HG02642 (cell line): ENCODE data around the gene CLCN4.

Source experiments
- ATAC-seq: cut with Tn5 transposase; IDR thresholded peaks from one replicate; pipeline ENCODE4 v1.9.1; 2021; ENCODE audit warnings: mild to moderate bottlenecking; ENCODE audit not compliant: unreplicated experiment, poor library complexity

The CLCN4 gene

DNA sequence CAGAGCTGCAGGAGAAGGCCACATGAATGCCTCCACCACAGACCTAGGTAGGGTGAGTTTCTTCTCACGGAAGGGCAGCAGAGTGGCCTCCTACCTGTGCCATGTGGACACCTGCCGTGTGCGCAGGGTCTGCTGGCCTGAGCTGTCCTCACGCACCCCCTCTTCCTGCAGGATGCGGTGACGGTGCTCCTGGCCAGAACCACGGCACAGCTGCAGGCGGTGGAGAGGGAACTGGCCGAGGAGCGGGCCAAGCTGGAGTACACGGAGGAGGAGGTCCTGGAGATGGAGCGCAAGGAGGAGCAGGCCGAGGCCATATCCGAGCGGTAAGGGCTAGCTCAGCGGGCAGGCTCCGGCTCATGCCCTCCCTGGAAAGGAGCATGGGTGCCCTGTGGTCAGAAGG, 28.4 kb upstream of the CLCN4 start:
- ATAC-seq = no peak

GRCh38 chrX:10129229-10129628, 27.5 kb upstream of the CLCN4 start:
- ATAC-seq = no peak

DNA sequence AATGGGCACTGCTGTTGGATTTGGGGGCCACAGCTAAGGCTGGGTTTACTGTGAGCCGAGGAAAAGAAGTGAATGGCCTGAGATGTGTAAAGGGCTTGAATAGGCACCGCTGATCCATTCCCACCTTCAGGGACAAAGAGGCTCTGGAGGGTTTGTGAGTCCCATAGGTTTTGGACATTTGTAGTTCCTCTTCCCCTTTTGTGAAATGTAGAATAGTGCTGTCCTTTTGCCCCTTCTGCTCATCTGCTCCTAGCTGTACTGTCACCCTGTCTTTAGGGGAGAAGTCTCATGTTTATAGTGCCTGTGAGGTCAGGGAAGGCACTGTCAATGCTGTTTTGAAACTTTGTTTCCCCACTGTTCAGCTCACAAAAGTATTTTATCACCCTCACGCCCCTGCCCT, 26.4 kb upstream of the CLCN4 start:
- ATAC-seq = no peak

DNA sequence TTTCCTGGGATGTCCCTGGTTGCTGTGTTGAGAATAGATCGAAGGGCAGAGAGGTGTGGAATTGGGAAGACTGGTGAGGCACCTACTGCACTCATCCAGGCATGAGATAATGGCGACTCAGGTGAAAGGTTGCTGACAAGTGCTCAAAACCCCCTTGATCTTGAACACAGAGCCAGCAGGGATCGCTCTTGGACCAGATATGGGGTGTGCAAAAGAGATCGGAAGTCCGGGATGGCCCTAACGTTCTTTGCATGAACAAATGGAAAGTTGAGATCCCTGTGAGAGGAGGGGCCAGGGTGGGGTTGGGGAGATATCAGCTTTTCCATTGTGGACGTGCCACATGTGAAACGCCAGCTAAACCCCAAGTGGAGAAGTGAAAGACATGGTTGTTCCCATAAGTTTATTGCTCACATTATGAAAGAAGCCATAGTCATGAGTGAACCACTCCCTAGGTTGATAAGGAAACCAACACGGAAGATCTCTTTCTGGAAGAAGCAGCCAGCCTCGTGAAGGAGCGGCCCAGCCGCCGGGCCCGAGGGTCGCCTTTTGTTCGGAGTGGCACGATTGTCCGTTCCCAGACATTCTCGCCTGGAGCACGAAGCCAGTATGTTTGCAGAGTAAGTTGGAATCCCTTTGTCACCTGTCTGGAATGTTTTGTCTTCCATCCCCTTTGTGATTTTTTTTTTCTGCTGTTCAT, 22.6 kb upstream of the CLCN4 start:
- no peak for ATAC-seq

DNA sequence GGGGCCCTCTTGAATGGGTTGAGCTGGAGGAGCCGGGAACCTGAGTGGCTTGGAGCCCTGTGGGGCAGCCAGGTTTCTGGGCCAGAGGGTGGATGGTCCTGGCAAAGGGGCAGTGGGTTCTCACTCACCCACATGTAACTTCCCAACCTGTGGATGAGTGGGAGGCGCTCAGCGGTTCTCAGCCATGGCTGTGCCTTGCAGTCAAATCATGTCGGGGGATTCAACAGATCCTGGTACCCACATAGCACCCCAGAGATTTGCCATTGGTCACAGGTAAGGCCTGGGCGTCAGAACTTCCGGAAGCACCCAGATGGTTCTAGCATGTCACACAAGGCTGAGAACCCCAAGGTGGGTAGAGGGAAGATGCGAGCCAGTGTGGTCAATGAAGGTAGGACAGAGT, 21.9 kb upstream of the CLCN4 start:
- ATAC-seq = no peak

DNA sequence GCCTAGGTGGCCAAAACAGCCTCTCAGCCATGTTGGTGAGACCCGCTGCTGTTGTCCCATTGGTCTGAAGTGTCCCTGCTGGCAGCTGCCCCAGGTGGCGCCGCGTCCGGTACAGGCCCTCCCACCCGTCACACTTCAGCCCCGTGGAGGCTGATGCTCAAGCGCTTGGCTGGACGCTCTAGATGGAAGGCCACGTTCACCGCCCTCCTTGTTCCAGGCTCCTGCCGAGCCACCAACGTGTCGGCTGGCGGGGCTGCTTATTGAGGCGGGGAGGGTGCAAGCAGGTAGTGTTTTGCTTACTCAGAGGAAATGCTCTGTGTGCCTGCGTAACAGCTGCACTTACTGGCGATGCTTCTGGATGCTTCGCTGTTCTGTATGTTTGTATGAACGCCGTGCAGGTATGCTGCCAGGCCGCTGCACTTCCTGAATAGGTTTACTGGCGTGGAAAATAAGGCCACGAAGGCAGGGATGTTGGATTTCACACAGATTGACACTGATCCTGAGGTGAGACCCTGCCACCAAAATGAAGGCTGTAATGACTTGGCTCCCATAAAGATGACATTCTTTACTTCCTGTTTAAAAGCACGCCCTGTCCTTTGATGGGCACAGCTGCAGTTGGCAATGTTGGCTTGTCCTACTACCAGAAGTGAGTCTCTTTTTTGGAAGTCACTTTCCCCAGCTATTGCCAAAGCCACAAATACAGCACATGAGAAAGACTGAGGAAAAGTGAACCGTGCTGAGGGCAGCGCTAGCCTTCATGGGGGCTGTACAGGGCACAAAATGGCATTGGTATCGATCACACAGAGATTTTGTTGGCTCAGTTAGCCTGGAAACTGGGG, 21.0 kb upstream of the CLCN4 start:
- no peak for ATAC-seq

DNA sequence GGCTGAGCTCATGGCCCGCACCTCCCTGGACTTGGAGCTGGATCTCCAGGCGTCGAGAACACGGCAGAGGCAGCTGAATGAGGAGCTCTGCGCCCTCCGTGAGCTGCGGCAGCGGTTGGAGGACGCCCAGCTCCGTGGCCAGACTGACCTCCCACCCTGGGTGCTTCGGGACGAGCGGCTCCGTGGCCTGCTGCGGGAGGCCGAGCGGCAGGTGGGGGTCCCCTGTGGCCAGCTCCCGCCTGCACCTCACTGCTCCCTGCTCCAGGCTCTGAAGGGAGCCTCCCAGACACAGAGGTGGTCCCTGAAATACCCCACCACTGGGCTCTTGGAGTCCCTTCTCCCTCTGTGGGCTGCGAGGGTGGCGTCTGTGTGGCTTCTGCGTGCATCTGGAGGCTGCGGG, 18.0 kb upstream of the CLCN4 start:
- ATAC-seq = no peak

DNA sequence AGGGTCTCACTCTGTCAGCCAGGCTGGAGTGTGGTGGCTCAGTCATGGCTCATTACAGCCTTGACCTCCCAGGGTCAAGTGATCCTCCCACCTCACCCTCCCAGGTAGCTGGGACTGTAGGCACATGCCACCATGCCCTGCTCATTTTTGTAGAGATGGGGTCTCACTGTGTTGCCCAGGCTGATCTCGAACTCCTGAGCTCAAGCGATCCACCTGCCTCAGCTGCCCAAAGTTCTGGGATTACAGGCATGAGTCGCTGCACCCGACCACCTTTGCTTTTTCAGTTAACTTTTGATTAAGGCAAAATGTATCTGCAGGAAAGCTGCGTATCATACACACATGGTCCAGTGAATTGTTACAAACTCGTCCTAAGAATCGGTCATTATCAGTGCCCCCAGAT, 16.5 kb upstream of the CLCN4 start:
- ATAC-seq = no peak

DNA sequence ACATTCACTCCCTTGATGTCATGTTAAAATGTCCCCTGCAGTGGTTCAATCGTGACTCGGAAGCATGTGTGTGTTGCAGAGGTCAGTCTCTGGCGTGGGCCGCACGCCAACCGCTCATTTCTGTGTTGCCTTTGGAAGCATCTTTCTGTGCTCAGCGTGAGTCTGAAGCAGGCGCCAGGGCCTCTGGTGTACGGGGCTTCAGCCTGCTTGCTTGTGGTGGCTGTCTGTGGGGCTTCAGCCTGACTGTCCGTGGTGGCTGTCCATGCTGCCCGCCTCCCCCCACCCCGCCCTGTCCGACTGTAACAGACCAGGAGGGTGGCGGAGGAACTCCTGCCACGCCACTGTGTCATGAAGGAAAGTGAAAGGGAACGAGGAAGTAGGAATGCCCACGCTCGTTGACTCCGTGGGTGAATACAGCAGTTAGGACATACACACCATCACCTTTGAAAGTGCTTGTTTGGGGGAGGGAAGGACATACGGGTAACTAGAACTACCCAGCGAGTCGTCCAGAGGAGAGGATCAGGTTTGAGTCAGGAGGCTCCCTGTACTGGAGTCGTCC, 14.7 kb upstream of the CLCN4 start:
- ATAC-seq = no peak

DNA sequence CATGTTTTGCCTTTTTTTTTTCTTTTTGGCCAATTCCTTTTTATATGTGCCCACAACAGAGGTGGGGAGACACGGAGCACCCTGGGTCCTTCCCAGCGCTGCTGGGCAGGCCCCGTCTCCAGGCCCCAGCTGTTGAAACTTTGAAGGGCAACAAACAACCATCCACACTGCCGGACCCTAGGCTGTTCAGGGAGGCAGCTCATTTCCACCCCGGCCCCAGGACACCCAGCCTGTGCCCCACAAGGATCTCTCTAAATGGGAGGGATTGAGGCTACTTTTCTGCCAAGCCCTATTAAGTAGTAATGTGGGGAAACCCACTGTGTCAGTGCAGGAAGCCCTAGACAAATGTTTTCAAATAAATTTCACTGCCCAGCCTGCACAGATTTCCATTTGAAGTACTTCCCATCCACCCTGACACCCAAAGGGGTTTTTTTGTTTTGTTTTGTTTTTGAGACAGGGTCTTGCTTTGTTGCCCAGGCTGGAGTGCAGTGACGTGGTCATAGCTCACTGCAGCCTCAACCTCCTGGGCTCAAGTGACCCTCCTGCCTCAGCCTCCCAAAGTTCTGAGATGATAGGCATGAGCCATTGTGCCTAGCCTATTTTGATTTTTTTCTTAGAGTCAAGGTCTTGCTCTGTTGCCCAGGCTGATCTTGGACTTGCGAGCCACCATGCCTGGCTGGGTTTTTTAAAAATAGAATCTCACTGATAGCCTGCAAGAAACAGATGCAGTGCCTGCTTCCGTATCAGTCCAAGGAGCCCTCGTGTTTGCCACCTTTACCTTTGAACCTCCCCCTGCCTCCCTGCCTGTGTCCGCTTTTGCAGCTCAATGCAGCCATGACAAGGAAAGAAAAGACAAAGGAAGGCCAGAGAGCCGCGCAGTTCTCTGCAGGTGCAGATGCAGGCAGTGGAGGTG, 13.4 kb upstream of the CLCN4 start:
- no peak for ATAC-seq

DNA sequence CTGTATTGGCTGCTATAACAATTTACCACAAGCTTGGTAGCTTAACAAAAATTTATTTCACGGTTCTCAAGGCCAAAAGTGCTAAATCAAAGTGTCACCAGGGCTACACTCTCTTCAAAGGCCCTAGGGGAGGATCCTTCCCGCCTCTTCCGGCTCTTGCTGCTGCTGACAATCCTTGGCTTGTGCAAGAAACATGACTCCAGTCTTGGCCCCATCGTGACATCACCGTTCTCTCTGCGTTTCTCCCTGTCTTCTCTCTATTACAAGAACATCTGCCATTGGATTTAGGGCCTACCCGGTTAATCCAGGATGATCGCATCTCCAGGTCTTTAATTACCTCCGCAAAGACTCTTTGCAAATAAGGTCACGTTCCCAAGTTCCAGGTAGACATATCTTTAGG, 10.4 kb upstream of the CLCN4 start:
- ATAC-seq = no peak

DNA sequence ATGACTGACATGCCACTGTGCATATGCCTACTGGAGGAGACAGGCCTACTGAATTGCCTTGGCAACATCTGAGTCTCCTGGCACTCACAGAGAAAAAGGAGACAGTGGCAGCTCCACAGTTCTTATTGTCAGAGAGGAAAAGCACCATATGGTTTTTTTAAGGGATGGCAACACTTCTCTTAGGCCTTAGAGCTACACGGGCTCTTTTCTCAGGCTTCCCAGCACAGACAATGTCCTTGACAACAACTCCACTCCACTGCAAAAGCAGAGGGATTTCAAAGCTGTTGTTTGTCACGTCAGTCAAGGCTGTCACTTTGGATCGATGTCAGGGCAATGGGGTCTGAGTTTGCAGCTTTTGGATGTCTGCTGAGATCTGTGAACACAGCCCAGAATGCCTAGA, 4.7 kb upstream of the CLCN4 start:
- ATAC-seq = no peak

DNA sequence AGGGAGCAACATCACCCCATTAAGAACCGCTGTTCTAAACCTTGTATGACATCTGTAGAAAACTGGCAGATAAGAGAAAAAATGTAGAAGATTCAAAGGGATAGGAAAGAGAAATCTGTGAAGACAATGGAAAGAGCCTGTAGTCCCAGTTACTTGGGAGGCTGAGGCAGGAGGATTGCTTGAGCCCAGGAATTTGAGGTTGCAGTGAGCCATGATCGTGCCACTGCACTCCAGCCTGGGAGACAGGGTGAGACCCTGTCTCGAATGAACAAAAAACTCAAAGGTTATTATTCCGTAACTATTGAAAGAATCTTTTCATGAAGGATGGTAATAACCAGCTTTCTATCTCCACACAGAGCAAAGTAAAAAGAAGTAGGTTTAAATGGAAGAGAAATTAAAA, 1.6 kb upstream of the CLCN4 start:
- no peak for ATAC-seq

DNA sequence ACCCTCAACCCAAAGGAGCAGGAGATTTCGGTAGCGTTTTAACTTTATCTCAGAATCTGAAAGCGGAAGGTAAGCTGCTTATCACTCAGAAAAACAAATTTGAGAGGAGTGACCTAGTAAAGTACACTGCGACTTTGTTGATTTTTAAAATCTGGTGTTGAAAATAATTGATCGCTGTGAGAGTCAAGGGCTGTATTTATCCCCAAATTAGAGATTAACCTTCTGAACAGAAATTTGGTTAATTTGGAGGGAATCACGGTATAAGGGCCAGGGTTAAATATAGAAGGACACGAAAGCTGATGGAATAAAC, 212 bp downstream of the CLCN4 start:
- no peak for ATAC-seq

- ATAC-seq = no peak
These were observed 768 bp downstream of the CLCN4 start for GRCh38 chrX:10157543-10157942.

DNA sequence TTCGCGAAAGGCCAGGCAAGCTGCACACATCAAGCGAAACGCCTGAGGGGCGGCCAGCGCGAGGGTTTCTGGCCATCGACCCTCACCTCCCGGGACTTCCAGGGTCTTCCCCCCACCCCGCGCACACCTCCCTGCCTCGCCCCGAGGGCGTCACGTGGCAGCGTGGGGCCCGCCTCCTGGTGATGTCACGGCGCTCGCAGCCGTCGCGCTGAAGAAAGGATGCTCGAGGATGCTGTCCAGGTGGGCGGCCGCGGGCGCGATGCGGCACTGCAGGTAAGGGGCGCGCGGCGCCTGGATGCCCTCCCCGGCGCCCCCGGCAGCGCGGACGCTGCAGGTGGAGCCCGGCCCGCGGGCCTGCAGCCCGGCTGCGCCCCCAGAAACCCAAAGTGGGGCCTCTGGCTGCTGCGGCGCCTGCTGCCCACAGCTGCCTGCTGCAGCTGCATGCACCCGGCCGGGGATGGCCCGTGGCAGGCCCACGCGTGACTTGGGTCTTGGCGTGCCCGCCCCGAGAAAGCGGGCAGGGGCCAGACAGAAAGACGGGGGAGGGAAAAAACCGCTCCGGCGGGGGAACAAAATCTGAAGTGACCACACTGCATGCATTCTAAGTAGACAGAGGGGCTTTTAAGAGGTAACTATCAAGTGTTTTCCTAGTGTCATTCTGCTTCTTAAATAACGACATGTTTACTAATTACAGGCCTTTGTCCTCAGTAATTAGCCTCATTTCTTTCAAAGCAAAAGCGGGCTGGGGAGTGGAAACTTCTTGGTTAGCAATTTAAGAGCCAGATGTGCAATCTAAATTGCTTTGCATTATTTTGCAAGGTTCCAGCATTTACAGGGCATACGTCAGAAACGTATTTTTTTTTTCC, 1.7 kb downstream of the CLCN4 start:
- no peak for ATAC-seq

GRCh38 chrX:10159145-10159468, 2.3 kb downstream of the CLCN4 start:
- no peak for ATAC-seq

DNA sequence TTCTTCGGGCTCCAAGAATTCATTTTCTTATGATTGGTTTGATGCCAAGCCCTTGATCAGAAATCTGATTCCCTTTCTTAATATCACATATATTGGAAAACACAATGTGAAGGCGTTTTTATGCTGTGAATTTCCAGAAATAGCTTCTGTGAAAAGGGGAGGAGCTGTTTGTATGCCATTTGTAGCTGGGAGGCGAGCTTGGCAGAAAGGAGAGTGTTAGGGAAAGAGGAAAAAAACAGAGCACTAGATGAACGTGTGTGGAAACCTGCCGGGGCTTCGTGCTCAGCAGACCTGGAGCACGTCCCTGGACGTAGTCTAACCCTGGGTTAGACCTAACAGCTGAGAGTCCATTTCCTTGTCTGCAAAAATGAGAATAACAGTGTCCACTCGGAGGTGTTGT, 3.4 kb downstream of the CLCN4 start:
- no peak for ATAC-seq

GRCh38 chrX:10163031-10163430, 6.3 kb downstream of the CLCN4 start:
- no peak for ATAC-seq

- no peak for ATAC-seq
These were observed 8.1 kb downstream of the CLCN4 start for GRCh38 chrX:10164879-10165278.
